IPS-18a (cell line): Measurements from ENCODE around the gene NINJ2.

ENCODE experiments used
- H3K27ac ChIP-seq: one replicate; pipeline ENCODE4 v1.5.1; 2013; ENCODE audit warnings: low read length
- H3K27me3 ChIP-seq: one replicate; pipeline ENCODE4 v1.6.1; 2013; ENCODE audit warnings: mild to moderate bottlenecking, low read length; ENCODE audit not compliant: control insufficient read depth, insufficient read depth
- H3K36me3 ChIP-seq: one replicate; pipeline ENCODE4 v1.6.1; 2013; ENCODE audit warnings: low read depth, low read length; ENCODE audit not compliant: control insufficient read depth
- H3K4me1 ChIP-seq: one replicate; pipeline ENCODE4 v1.6.1; 2013; ENCODE audit warnings: low read depth, low read length; ENCODE audit not compliant: control insufficient read depth
- H3K4me3 ChIP-seq: one replicate; pipeline ENCODE4 v1.5.1; 2013; ENCODE audit warnings: low read length
- H3K9ac ChIP-seq: one replicate; pipeline ENCODE4 v1.6.1; 2013; ENCODE audit warnings: mild to moderate bottlenecking, low read length, moderate library complexity
- H3K9me3 ChIP-seq: one replicate; pipeline ENCODE4 v1.6.1; 2013; ENCODE audit warnings: low read depth, low read length; ENCODE audit not compliant: control insufficient read depth

NINJ2 gene

DNA sequence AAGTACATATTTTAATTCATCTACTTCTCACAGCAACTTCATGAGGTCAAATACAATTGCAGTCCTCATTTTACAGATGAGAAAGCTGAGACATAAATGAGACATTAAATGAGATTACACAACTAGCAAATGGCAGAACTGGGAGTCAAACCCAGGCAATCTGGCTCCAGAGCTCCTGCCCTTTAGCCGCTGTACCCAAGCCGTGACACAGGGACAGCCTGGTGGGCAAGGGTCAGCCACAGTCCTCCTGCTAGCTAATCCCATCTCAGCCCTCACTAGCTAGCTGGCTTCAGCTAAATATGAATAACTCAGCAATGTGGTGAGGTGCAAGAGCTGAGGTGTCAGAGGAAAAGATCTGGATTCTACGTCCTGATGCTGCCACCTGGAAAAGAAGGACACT lies 54.8 kb downstream of the NINJ2 start:
- no peak overlapping the region for H3K27ac ChIP-seq
- no peak overlapping the region for H3K9ac ChIP-seq

DNA sequence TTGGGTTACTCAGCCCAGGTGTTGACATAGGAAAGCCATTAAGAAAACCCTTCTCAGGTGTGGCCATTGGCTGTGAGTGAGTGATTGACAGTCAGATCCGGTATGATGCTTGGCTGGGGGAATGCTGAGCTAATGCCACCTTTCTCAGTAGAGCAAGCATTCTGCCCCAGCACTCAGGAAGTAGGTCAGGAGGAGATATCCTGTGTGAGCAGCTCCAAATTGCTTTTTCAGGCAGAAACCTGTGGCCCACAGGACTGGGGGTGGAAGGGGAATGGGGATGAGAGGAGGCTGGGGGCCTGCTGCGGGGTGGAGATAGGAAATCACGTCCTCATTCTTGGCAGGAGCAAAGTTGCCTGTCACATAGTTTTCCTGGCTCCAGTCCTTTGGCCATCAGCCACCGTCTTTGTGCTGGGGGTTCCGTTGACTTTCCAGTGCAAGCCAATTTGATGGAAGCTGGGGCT lies 55.7 kb downstream of the NINJ2 start:
- H3K27ac ChIP-seq = no peak overlapping the region

More for the DNA sequence above, 54.8 kb downstream of the NINJ2 start:
- H3K4me1 ChIP-seq = no peaks in the 10 kb centered on the region
- H3K27me3 ChIP-seq = no peaks in the 10 kb centered on the region
- no peak overlapping the region for H3K4me3 ChIP-seq
- no peaks in the 10 kb centered on the region for H3K36me3 ChIP-seq
- no peaks in the 10 kb centered on the region for H3K9me3 ChIP-seq

DNA sequence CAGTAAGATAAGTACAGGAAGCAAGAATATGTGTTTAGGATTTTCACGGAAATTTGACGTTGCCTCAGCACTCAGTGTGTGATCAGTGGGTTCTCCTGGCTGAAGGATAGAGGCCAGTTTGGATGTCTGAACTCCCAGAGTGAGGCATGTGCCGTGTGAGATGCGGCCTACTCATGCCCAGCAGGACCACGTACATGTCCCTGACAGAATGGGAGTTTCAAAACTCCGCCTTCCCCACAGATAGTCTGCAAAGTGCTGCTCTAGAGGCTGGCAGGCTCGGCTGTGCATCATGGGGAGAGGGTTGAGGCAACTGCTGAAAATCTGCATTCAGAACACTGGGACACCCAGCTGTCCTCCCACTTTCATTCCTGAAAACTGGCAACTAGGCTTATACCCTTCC lies 58.3 kb downstream of the NINJ2 start:
- H3K27me3 ChIP-seq = no peaks in the 10 kb centered on the region

More for the DNA sequence above, 55.7 kb downstream of the NINJ2 start:
- no peak overlapping the region for H3K4me3 ChIP-seq
- H3K36me3 ChIP-seq = no peaks in the 10 kb centered on the region
- H3K9me3 ChIP-seq = no peaks in the 10 kb centered on the region
- no peaks in the 10 kb centered on the region for H3K4me1 ChIP-seq
- H3K27me3 ChIP-seq = no peaks in the 10 kb centered on the region
- no peak overlapping the region for H3K9ac ChIP-seq

DNA sequence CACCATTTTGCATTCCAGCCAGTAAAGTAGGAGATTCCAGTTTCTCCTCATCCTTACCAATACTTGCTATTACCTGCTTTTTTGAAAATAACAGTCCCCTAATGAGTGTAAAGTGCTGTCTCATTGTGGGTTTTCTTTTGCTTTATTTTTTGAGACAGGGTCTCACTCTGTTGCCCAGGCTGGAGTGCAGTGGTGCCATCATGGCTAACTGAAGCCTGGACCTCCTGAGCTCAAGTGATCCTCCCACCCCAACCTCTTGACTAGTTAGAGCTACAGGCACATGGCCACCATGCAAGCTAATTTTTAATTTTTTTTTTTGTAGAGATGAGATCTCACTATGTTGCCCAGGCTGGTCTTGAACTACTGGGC lies 60.6 kb downstream of the NINJ2 start:
- Histone ChIP-seq H3K4me3 (no peak overlapping the region), H3K36me3 (no peaks in the 10 kb centered on the region), H3K9me3 (no peaks in the 10 kb centered on the region), H3K9ac (no peak overlapping the region), H3K27me3 (no peaks in the 10 kb centered on the region), H3K27ac (no peak overlapping the region), H3K4me1 (peaks cover 3% of the 10 kb centered on the region)

More for the DNA sequence above, 58.3 kb downstream of the NINJ2 start:
- Histone ChIP-seq H3K27ac (no peak overlapping the region), H3K4me1 (no peaks in the 10 kb centered on the region), H3K4me3 (no peak overlapping the region), H3K9ac (no peak overlapping the region), H3K36me3 (no peaks in the 10 kb centered on the region), H3K9me3 (no peaks in the 10 kb centered on the region)

DNA sequence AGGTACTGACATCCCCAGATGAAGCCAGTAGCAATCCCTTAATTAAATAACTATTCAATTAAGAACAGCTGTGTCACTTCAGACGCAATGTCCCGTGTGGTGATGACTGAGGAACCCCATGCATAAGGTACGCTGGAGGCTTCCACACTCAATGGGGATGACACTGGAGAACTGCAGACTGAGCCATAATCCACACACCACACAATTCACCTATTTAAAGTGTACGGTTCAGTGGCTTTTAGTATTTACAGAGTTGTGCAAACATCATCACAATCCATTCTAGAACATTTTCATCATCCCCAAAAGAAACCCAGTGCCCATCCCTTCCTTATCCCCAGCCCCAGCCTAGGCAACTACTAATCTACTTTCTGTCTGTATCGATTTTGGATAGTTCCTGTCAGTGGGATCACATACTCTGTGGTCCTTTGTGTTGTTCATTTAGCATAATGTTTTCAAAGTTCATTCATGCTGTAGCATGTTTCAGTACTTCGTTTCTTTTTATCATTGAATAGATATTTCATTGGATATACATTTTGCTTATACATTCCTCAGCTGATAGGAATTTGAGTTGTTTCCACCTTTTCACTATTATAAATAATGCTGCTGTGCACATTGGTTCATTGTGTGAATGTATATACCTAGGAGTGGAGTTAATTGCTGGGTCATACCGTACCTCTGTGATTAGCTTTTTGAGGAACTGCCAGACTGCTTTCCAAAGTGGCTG lies 61.1 kb downstream of the NINJ2 start:
- no peak overlapping the region for H3K4me3 ChIP-seq
- H3K9ac ChIP-seq = no peak overlapping the region
- no peak overlapping the region for H3K27ac ChIP-seq
- H3K36me3 ChIP-seq = no peaks in the 10 kb centered on the region
- peaks cover 3% of the 10 kb centered on the region for H3K4me1 ChIP-seq
- no peaks in the 10 kb centered on the region for H3K9me3 ChIP-seq
- H3K27me3 ChIP-seq = no peaks in the 10 kb centered on the region

DNA sequence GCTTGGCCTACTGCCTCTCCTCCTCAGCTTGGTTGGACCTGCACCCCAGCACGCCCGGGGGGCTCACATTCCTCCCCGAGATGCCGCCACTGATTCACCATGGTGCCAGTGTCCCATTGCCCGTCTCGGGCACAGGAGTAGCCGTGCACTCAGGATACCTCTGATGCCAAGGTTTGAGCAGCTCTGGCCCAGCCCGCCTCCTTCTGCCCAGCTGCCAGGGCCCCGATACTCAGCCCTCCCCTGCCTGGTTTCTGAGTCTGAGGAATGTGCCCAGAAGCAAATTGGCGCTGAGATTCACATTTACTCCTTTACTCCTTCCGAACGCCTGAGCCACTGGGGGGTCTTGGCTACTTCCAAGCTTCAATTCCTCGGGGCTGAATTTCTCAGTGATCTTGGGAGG lies 63.5 kb downstream of the NINJ2 start:
- H3K9me3 ChIP-seq = no peaks in the 10 kb centered on the region
- no peak overlapping the region for H3K4me3 ChIP-seq
- no peaks in the 10 kb centered on the region for H3K27me3 ChIP-seq
- peaks cover 3% of the 10 kb centered on the region for H3K4me1 ChIP-seq
- H3K27ac ChIP-seq = no peak overlapping the region
- H3K9ac ChIP-seq = no peak overlapping the region
- no peaks in the 10 kb centered on the region for H3K36me3 ChIP-seq

DNA sequence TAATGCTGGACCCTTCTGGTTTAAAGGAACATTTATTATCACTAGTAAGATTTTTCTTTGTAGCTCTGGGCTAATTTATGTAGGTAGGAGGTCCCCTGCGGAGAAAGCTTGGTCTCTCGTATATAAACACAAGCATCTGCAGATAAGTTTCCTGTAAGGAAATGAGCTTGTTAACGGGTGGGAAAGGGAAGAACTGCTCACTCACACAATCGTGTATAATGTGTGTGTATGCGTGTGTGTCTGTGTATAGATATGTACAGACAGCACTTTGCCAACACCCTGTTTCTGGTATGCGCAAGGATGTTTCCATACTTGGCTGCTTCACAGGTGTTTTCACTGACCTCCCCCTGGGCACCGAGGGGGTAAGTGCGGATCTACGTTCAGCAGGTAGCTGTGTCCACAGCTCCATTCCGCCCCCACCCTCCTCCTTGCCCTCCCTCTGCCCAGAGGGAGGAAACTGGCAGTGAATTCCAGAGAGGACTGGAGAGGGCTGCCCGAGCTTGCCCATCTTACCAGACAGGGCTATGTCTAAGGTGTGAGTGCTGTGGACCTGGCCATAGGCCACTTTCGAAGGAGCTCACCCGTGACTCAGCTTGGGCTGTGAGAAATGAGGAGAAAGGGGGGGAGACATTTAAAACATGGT lies 65.2 kb downstream of the NINJ2 start:
- no peaks in the 10 kb centered on the region for H3K9me3 ChIP-seq
- H3K36me3 ChIP-seq = no peaks in the 10 kb centered on the region
- no peaks in the 10 kb centered on the region for H3K27me3 ChIP-seq
- H3K4me1 ChIP-seq = peaks cover 3% of the 10 kb centered on the region
- H3K27ac ChIP-seq = no peak overlapping the region
- no peak overlapping the region for H3K4me3 ChIP-seq
- H3K9ac ChIP-seq = no peak overlapping the region

DNA sequence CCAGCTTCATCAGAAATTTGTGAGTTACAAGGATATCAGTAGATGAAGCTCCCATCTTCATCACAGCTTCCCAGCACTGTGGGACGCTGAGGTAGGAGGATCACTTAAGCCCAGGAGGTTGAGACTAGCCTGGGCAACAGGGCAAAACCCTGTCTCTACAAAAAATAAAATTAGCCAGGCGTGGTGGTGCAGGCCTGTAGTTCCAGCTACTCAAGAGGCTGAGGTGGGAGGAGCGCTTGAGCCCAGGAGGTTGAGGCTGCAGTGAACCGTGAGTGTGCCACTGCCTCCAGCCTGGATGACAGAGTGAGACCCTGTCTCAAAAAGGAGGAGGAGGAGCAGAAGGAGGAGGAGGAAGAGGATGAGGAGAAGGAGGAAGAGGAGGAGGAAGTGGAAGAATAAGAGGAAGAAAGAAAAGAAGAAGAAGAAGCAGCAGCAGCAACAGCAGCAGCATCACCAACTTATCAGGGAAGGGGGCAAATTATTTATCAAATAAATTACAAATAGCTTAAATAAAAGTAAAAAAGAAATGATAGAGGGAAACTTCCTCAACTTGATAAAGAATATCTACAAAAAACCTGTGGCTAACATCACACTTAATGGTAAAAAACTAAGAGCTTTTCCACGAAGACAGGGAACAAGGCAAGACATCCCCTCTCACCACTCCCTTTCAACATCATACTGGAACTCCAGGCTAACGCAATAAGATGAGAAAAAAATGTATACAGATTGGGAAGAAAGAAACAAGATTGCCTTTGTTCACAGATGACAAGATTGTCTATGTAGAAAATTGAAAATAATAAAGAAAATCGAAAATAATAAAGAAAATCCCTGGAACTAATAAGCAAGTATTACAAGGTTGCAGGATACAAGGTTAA lies 69.6 kb downstream of the NINJ2 start:
- Histone ChIP-seq H3K27me3 (no peaks in the 10 kb centered on the region), H3K4me1 (peaks cover 3% of the 10 kb centered on the region), H3K9me3 (no peaks in the 10 kb centered on the region), H3K9ac (no peak overlapping the region), H3K27ac (no peak overlapping the region), H3K36me3 (no peaks in the 10 kb centered on the region), H3K4me3 (no peak overlapping the region)

DNA sequence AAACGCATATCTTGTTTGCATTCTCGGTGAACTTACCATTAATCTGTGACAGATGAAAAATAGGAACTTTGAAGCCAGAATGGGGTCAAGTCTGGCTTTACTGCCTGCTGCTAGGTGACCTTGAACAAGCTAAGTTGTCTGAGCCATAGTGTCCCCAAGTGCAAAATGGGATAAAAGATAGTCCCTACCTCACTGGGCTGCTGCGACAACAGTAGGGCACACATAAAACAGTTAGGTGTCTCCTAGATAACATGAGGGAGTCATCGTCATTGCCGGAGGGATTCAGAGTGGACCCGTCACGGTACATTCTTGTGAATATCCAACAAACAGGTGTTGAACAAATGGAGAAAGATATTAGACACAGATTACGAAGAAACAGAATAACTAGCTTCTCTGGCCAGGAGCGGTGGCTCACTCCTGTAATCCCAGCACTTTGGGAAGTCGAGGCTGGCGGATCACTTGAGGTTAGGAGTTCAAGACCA lies 71.2 kb downstream of the NINJ2 start:
- Histone ChIP-seq H3K4me3 (no peak overlapping the region), H3K27me3 (no peaks in the 10 kb centered on the region), H3K27ac (no peak overlapping the region), H3K9ac (no peak overlapping the region), H3K36me3 (no peaks in the 10 kb centered on the region), H3K4me1 (no peaks in the 10 kb centered on the region), H3K9me3 (no peaks in the 10 kb centered on the region)

DNA sequence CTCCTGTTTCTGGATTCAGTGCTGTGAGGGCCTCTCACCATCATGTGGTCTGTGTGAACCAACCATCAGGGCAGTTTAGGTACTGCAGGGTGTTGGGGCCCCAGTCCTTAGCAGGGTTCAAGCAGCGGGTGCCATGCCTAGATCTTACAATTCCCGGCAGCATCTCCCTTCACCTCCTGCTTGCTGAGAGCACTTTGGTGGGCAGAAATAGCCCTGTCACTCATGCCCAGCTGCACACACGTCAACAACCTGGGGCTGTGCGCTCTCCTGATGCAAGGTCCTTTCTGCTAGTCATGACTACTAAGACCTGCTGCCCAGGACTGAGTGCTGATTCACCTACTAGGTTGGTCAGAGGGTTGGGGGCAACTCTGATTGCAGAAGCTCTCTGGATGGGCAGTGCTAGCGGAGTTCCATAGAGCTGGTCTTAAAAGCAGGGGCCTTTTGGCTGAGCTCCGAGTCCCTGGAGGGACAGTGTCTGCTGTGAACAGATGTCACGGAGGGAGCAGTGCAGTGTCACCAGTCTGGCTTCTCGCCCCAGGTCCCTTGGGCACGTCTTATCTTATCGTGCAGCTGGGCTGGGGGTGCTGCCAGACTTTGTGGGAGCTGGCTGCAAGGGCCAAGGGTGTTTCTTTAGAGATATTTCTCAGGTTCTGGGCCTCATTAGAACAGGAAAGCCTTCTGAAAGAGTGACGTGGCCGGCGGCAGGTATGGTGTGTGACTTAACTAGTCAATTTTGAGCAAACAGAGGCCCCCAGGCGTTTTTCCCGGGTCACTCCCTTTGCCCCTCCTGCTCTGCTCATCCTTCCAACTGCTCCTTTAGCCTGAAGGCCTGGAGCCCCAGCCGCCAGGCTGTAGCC lies 71.8 kb downstream of the NINJ2 start:
- no peaks in the 10 kb centered on the region for H3K36me3 ChIP-seq
- no peaks in the 10 kb centered on the region for H3K27me3 ChIP-seq
- no peaks in the 10 kb centered on the region for H3K9me3 ChIP-seq
- no peaks in the 10 kb centered on the region for H3K4me1 ChIP-seq
- H3K9ac ChIP-seq = no peak overlapping the region
- H3K27ac ChIP-seq = no peak overlapping the region
- H3K4me3 ChIP-seq = no peak overlapping the region
